Transverse colon (tissue), 4 donors: ENCODE measurements around the gene ROBO1.

Source experiments
- POLR2AphosphoS5 ChIP-seq, 3 donors: sonication (generic); formaldehyde crosslinking; IDR thresholded peaks; one replicate each; pipeline ENCODE4 v1.6.1; 2016; ENCODE audit warnings: antibody characterized with exemption in 3 of 3
- TF ChIP-seq, protein P1 (sequence below), 5 experiments: fragments of 200-600 bp in 3 of 5; fragments of 450-650 bp in 2 of 5; sonication (generic) in 3 of 5; IDR thresholded peaks; 1 replicate in 2 of 5; 2 replicates in 3 of 5; pipeline ENCODE4 v1.5.1; 2016 to 2017; ENCODE audit warnings: antibody characterized with exemption in 5 of 5, inconsistent platforms in 3 of 5, mild to moderate bottlenecking in 2 of 5, moderate library complexity in 1 of 5

DNA sequence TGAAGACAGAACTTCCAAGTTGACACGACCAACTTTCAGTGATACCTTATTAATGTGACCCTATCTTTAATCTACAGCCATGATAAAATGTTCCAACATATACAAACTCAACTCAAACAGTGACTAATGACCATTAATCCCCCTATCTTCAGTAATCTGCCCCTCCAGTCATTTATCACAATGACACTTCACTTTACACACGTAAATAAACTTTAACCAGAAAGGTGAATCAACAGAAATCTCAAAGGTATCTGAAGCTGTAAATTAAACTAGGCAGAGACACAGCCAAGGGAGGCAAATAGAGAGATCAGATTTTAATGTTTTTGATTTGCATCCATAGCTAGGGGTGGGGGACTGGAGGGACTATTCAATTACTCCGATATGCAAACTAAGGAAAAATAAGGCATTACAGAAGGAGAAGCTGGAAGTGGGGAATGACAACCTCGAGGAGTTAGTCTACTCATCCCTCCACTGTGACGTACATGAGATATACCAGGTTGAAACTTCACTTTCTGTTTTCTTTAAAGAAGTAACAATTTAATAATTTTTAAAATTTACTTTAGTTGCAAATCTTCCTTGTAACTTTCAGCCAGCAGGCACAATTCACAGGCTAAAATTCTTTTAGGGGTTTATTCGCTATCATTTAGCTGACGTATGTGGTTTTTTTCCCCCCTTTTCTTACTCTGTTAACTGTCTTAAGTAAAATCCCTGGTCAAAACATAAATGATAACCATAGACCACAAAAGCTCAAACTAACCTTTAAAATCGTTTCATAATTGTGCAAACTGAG, 751.0 kb downstream of the ROBO1 start:
- TF ChIP-seq, protein P1, sequence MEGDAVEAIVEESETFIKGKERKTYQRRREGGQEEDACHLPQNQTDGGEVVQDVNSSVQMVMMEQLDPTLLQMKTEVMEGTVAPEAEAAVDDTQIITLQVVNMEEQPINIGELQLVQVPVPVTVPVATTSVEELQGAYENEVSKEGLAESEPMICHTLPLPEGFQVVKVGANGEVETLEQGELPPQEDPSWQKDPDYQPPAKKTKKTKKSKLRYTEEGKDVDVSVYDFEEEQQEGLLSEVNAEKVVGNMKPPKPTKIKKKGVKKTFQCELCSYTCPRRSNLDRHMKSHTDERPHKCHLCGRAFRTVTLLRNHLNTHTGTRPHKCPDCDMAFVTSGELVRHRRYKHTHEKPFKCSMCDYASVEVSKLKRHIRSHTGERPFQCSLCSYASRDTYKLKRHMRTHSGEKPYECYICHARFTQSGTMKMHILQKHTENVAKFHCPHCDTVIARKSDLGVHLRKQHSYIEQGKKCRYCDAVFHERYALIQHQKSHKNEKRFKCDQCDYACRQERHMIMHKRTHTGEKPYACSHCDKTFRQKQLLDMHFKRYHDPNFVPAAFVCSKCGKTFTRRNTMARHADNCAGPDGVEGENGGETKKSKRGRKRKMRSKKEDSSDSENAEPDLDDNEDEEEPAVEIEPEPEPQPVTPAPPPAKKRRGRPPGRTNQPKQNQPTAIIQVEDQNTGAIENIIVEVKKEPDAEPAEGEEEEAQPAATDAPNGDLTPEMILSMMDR (IDR thresholded peaks at IDR 0.05), result no peak
- TF ChIP-seq POLR2AphosphoS5 (IDR thresholded peaks at IDR 0.05), result no peak
